GM12864 (cell line): ENCODE measurements around the gene ATXN10.
"Not testable (repeated sequence)": the region's sequence is repeated elsewhere in the genome, so short reads cannot be mapped to it uniquely, and the experiment has no call there.

Experiments
- DNase-seq: peaks from one replicate; pipeline ENCODE4 v3.0.0-alpha.2; 2011; ENCODE audit warnings: low read depth
- H3K4me3 ChIP-seq: 2 replicates; pipeline ENCODE4 v1.5.1; 2011; ENCODE audit warnings: mild to moderate bottlenecking, low read depth, low read length, control low read depth
- CTCF ChIP-seq: IDR thresholded peaks from 2 replicates; pipeline ENCODE4 v1.5.1; 2011; ENCODE audit warnings: low read depth, mild to moderate bottlenecking, moderate library complexity, low read length, control low read depth, inconsistent platforms; ENCODE audit errors: missing control alignments

Gene ATXN10

DNA sequence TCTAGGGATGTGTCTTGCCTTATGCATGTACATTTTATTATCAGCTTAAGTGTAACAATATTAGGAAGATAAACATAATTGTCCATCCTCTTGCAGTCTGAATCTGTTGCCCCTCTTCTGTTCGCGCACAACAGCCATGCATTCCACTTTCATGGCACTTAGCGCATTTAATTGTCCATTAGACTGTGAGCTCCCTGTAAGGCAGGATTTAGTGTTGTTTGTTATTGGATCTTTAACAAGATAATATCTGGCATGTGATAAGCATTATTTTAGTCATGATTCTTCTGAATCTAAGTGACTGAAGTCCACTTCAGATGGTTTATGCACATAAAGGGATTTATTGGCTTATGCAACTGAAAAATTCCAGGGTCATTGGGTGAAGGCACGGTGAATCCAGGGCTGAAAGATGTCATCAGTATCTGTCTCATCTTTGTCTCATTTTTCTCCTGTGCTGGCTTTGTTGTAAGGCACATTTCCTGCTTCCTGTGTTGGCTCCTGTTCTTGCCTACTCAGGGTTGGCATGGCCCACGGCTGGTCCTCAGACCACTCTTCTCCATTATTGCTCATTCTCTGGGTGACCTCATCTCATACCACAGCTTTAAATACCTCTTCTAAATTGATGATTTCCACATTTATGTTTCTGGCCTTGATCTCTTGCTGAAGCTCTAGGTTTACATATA is 37.6 kb downstream of the ATXN10 start:
- DNase-seq = no peak
- no peak overlapping the region for H3K4me3 ChIP-seq
- TF ChIP-seq CTCF = no peak

- no peak for TF ChIP-seq CTCF
- DNase-seq = no peak
- H3K4me3 ChIP-seq = no peak overlapping the region
Observed at GRCh38 chr22:45709866-45710265, 38.2 kb downstream of the ATXN10 start.

- DNase-seq = no peak
- TF ChIP-seq CTCF = no peak
- H3K4me3 ChIP-seq = no peak overlapping the region
Observed at GRCh38 chr22:45710469-45710868, 38.8 kb downstream of the ATXN10 start.

DNA sequence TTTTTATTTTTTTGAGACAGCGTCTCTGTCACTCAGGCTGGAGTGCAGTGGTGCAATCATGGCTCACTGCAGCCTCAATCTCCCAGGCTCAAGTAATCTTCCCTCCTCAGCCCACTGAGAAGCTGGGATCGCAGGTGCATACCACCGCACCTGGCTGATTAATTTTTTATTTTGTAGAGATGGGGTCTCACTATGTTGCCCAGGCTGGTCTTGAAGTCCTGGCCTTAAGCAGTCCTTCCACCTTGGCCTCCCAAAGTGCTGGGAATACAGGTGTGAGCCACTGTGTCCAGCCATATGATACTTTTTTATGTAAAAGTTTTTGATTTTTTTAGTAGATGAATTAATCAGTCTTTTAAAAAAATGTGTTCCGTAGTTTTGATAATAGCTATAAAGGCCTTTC is 42.8 kb downstream of the ATXN10 start:
- DNase-seq, H3K4me3 ChIP-seq: not testable (repeated sequence)

DNA sequence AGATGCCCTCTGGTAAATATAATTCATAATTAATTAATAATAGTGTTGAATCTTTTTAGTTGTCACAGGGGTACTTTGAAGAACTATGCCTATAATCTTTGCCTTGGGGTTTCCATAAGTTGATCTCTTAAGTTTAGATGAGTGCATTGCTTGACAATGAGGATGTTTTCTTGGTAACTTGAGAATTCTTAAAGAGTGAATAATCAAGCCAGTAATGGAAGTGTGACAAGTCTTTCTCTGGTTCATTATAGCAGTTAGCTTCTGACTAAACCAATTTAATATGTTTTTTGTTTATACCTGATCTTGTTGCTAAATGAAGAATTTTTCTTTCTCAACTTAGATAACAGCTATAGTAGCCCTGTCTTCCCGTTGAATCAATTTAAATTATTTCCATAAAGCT is 46.2 kb downstream of the ATXN10 start:
- no peak for DNase-seq
- H3K4me3 ChIP-seq = no peak overlapping the region
- TF ChIP-seq CTCF = no peak

- H3K4me3 ChIP-seq = no peak overlapping the region
- DNase-seq = no peak
- TF ChIP-seq CTCF = no peak
Observed at GRCh38 chr22:45718391-45718790, 46.8 kb downstream of the ATXN10 start.

GRCh38 chr22:45720839-45721378 is 49.3 kb downstream of the ATXN10 start:
- no peak overlapping the region for H3K4me3 ChIP-seq
- DNase-seq = no peak
- TF ChIP-seq CTCF = no peak
